NCI-H187 (cell line): ENCODE results near the gene AP3S2.
"Not testable (repeated sequence)": the region's sequence is repeated elsewhere in the genome, so short reads cannot be mapped to it uniquely, and the experiment has no call there.

Experiments
- DNase-seq, 2 experiments: peaks; one replicate each; lab custom pipeline; 2025; lab: John Stamatoyannopoulos, UW

Gene AP3S2

GRCh38 chr15:89799918-89800498 is 93.8 kb downstream of the AP3S2 start:
- DNase-seq: no peak

GRCh38 chr15:89799011-89799911 is 94.5 kb downstream of the AP3S2 start:
- DNase-seq: no peak

GRCh38 chr15:89797678-89798201 is 96.1 kb downstream of the AP3S2 start:
- no peak for DNase-seq

- no peak for DNase-seq
These were observed 97.8 kb downstream of the AP3S2 start for GRCh38 chr15:89795996-89796395.

GRCh38 chr15:89794627-89795241 is 99.1 kb downstream of the AP3S2 start:
- no peak for DNase-seq

- DNase-seq: no peak
These were observed 101.5 kb downstream of the AP3S2 start for GRCh38 chr15:89792106-89792805.

- DNase-seq: no peak
These were observed 103.1 kb downstream of the AP3S2 start for GRCh38 chr15:89790661-89791060.

GRCh38 chr15:89790206-89790605 is 103.6 kb downstream of the AP3S2 start:
- DNase-seq: no peak

GRCh38 chr15:89788585-89788984 is 105.2 kb downstream of the AP3S2 start:
- not testable (repeated sequence) for DNase-seq

- no peak for DNase-seq
These were observed 105.8 kb downstream of the AP3S2 start for GRCh38 chr15:89787944-89788343.

GRCh38 chr15:89785774-89786140 is 108.0 kb downstream of the AP3S2 start:
- DNase-seq: no peak

GRCh38 chr15:89785064-89785773 is 108.6 kb downstream of the AP3S2 start:
- no peak for DNase-seq

- DNase-seq: no peak
These were observed 109.2 kb downstream of the AP3S2 start for GRCh38 chr15:89784686-89784960.

- no peak for DNase-seq
These were observed 109.7 kb downstream of the AP3S2 start for GRCh38 chr15:89783861-89784685.

- DNase-seq: no peak
These were observed 110.5 kb downstream of the AP3S2 start for GRCh38 chr15:89783111-89783860.

- DNase-seq: not testable (repeated sequence)
These were observed 111.2 kb downstream of the AP3S2 start for GRCh38 chr15:89782619-89782950.

GRCh38 chr15:89781891-89782618 is 111.7 kb downstream of the AP3S2 start:
- no peak for DNase-seq

- DNase-seq: no peak
These were observed 112.7 kb downstream of the AP3S2 start for GRCh38 chr15:89781055-89781454.

GRCh38 chr15:89780601-89781000 is 113.2 kb downstream of the AP3S2 start:
- no peak for DNase-seq
